Sigmoid colon (tissue), 7 donors: ENCODE data around the gene BBS12. TPM values are rescaled to one million over a fixed set of nuclear protein-coding genes. Genes with fewer than 3 reads are reported as not detected.

ENCODE experiments used
- DNase-seq: peaks from one replicate; pipeline ENCODE4 v3.0.0-alpha.2; 2019
- H3K27ac ChIP-seq, 4 donors: fragments of 200-600 bp; sonication (generic); one replicate each; pipeline ENCODE4 v1.5.1; 2016 to 2019; ENCODE audit warnings: mild to moderate bottlenecking in 1 of 4
- H3K27me3 ChIP-seq, 3 donors: fragments of 200-600 bp; sonication (generic); one replicate each; pipeline ENCODE4 v1.5.1; 2019; ENCODE audit warnings: mild to moderate bottlenecking in 1 of 3
- H3K36me3 ChIP-seq, 4 donors: fragments of 200-600 bp; sonication (generic); one replicate each; pipeline ENCODE4 v1.5.1; 2016 to 2019
- H3K4me1 ChIP-seq, 4 donors: fragments of 200-600 bp; sonication (generic); one replicate each; pipeline ENCODE4 v1.5.1; 2017 to 2019
- H3K4me3 ChIP-seq, 4 donors: fragments of 200-600 bp; sonication (generic); one replicate each; pipeline ENCODE4 v1.5.1; 2017 to 2019; ENCODE audit warnings: mild to moderate bottlenecking in 2 of 4, moderate library complexity in 1 of 4
- H3K9me3 ChIP-seq, 4 donors: fragments of 200-600 bp in 3 of 4; sonication (generic) in 3 of 4; one replicate each; pipeline versions ENCODE4 v1.5.1 to v1.6.1; 2013 to 2019
- EP300 ChIP-seq, 4 donors: sonication (generic); formaldehyde crosslinking; IDR thresholded peaks; one replicate each; pipeline ENCODE4 v1.6.1; 2017; ENCODE audit warnings: antibody characterized with exemption in 4 of 4
- POLR2A ChIP-seq, 2 donors: fragments of 450-650 bp; IDR thresholded peaks; one replicate each; pipeline ENCODE4 v1.6.1; 2016; ENCODE audit warnings: antibody characterized with exemption in 2 of 2, mild to moderate bottlenecking in 2 of 2, moderate library complexity in 2 of 2
- POLR2AphosphoS5 ChIP-seq, 4 donors: sonication (generic); formaldehyde crosslinking; IDR thresholded peaks; one replicate each; pipeline ENCODE4 v1.6.1; 2017; ENCODE audit warnings: antibody characterized with exemption in 4 of 4
- WGBS, 2 donors: extraction: QIAGEN DNeasy Blood & Tissue Kit; methylation state at CpG; one replicate each; pipeline ENCODE4 v1.1.7; 2013; 5-methylcytosine and 5-hydroxymethylcytosine counted together
- intact Hi-C: fragments of 100-400 bp; cut with DNase I; formaldehyde crosslinking; loops from one replicate; pipeline ENCODE4 v1.15.1; 2023
- polyA plus RNA-seq, 3 donors: library from polyadenylated mRNA; stranded (reverse); fragments of 200-250 nt; gene quantifications; one replicate each; pipeline ENCODE4 v1.2.3, GENCODE V29; 2013
- total RNA-seq, 4 donors: library from RNA; depleted of rRNA; stranded (reverse); fragments of >200 nt; gene quantifications; one replicate each; pipeline ENCODE4 v1.1.0, GENCODE V29; 2016
- TF ChIP-seq, protein P1 (sequence below), 4 experiments: fragments of 450-650 bp in 3 of 4; fragments of 200-600 bp in 1 of 4; IDR thresholded peaks; one replicate each; pipeline ENCODE4 v1.5.1; 2016 to 2019; ENCODE audit warnings: antibody characterized with exemption in 4 of 4, mild to moderate bottlenecking in 3 of 4, moderate library complexity in 2 of 4
- donor health status: healthy with polysubstance abuse.
- donor health status: Bipolar disorder and iron deficiency.
- donor health status: healthy.

BBS12 gene
- total RNA-seq: 1 to 10 TPM; 2.2 to 5.1 (median 3.8) TPM
- 1 to 10 TPM; 1.8 to 3.7 (median 1.8) TPM for polyA plus RNA-seq

GRCh38 chr4:122732329-122733026 lies at the start of gene BBS12:
Gene BBS12 (plus strand): TSS chr4:122732704. CDS start chr4:122741893, 9,189 bp downstream.
- WGBS, 2 donors: 0% methylated on average over 37 of the region's 37 CpGs
- intact Hi-C loops: loop anchor here (5.0 kb wide), 1 partner anchor 190 kb away; the partner anchor contains the start of gene NUDT6
- no peaks in the 10 kb centered on the region for H3K36me3 ChIP-seq
- H3K27ac ChIP-seq: peak within 1 kb of the TSS; percentile 82 to 88 (median 84)
- no peaks in the 10 kb centered on the region for H3K27me3 ChIP-seq
- TF ChIP-seq, protein P1, sequence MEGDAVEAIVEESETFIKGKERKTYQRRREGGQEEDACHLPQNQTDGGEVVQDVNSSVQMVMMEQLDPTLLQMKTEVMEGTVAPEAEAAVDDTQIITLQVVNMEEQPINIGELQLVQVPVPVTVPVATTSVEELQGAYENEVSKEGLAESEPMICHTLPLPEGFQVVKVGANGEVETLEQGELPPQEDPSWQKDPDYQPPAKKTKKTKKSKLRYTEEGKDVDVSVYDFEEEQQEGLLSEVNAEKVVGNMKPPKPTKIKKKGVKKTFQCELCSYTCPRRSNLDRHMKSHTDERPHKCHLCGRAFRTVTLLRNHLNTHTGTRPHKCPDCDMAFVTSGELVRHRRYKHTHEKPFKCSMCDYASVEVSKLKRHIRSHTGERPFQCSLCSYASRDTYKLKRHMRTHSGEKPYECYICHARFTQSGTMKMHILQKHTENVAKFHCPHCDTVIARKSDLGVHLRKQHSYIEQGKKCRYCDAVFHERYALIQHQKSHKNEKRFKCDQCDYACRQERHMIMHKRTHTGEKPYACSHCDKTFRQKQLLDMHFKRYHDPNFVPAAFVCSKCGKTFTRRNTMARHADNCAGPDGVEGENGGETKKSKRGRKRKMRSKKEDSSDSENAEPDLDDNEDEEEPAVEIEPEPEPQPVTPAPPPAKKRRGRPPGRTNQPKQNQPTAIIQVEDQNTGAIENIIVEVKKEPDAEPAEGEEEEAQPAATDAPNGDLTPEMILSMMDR (IDR thresholded peaks at IDR 0.05): no peak
- peak in 1 of 2 donors; percentile 41 for TF ChIP-seq POLR2A (IDR thresholded peaks at IDR 0.05)
- TF ChIP-seq POLR2AphosphoS5 (IDR thresholded peaks at IDR 0.05): peak; percentile 24 to 87 (median 64)
- peaks cover 0 to 24% (median 10%) of the 10 kb centered on the region in 4 donors for H3K4me1 ChIP-seq
- DNase-seq: peak; percentile 99
- H3K9me3 ChIP-seq: no peaks in the 10 kb centered on the region
- H3K4me3 ChIP-seq: peak within 1 kb of the TSS; percentile 70 to 74 (median 72)

DNA sequence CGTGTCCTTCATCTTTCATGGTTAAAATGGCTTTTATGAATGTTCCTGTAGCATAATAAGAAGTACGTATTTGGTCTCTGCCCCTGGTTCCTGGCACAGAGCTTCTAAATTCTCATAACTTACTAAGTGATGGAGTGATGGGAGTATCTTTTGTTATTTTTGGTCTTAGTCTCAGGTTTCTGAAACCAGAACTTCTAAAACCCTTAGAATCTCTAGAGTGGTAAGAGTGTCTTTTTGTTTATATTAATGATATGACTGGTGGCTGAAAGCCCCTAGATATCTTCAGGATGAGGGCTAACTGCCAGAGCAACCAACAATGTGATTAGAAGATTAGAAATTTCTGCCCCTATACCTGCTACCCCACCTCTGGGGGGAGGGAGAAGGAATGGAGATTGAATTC lies 45.8 kb upstream of the BBS12 start:
- TF ChIP-seq, protein P1 (IDR thresholded peaks at IDR 0.05): no peak
- TF ChIP-seq EP300 (IDR thresholded peaks at IDR 0.05) (no peak), POLR2AphosphoS5 (IDR thresholded peaks at IDR 0.05) (no peak), POLR2A (IDR thresholded peaks at IDR 0.05) (no peak)
- H3K27ac ChIP-seq: no peak overlapping the region
- peaks cover 0 to 16% (median 10%) of the 10 kb centered on the region in 4 donors for H3K4me1 ChIP-seq
- no peaks in the 10 kb centered on the region for H3K27me3 ChIP-seq
- no peak overlapping the region for H3K4me3 ChIP-seq
- intact Hi-C loops: no loop called here
- DNase-seq: no peak
- H3K36me3 ChIP-seq: no peaks in the 10 kb centered on the region
- WGBS, 2 donors: 96% methylated on average over 2 of the region's 2 CpGs
- no peaks in the 10 kb centered on the region for H3K9me3 ChIP-seq

GRCh38 chr4:122687531-122688061 lies 44.9 kb upstream of the BBS12 start:
- no peaks in the 10 kb centered on the region for H3K27me3 ChIP-seq
- no peaks in the 10 kb centered on the region for H3K36me3 ChIP-seq
- WGBS, 2 donors: 47 to 64% methylated on average over 2 of the region's 2 CpGs
- no peak for DNase-seq
- H3K4me1 ChIP-seq: peaks cover 0 to 16% (median 10%) of the 10 kb centered on the region in 4 donors
- H3K9me3 ChIP-seq: no peaks in the 10 kb centered on the region
- H3K27ac ChIP-seq: no peak overlapping the region
- H3K4me3 ChIP-seq: no peak overlapping the region
- intact Hi-C loops: no loop called here
- TF ChIP-seq POLR2AphosphoS5 (IDR thresholded peaks at IDR 0.05): no peak
- TF ChIP-seq EP300 (IDR thresholded peaks at IDR 0.05): no peak
- TF ChIP-seq POLR2A (IDR thresholded peaks at IDR 0.05): no peak
- TF ChIP-seq, protein P1 (IDR thresholded peaks at IDR 0.05): no peak

GRCh38 chr4:122688529-122689140 lies 43.9 kb upstream of the BBS12 start:
- no peaks in the 10 kb centered on the region for H3K36me3 ChIP-seq
- WGBS, 2 donors: 86% methylated on average over 9 of the region's 9 CpGs
- intact Hi-C loops: no loop called here
- no peak overlapping the region for H3K27ac ChIP-seq
- no peaks in the 10 kb centered on the region for H3K9me3 ChIP-seq
- no peaks in the 10 kb centered on the region for H3K27me3 ChIP-seq
- peak overlapping the region in 2 of 4 donors; percentile 18 for H3K4me3 ChIP-seq
- no peak for DNase-seq
- H3K4me1 ChIP-seq: peaks cover 0 to 16% (median 10%) of the 10 kb centered on the region in 4 donors
- TF ChIP-seq, protein P1 (IDR thresholded peaks at IDR 0.05): no peak
- TF ChIP-seq POLR2A (IDR thresholded peaks at IDR 0.05): no peak
- no peak for TF ChIP-seq EP300 (IDR thresholded peaks at IDR 0.05)
- no peak for TF ChIP-seq POLR2AphosphoS5 (IDR thresholded peaks at IDR 0.05)
